ENCODE measurements around the gene ZBTB5. TPM values are rescaled to one million over a fixed set of nuclear protein-coding genes. Genes with fewer than 3 reads are reported as not detected.

ZBTB5 gene
- total RNA-seq, 1 experiment from 2014 or later = 17.2 TPM

DNA sequence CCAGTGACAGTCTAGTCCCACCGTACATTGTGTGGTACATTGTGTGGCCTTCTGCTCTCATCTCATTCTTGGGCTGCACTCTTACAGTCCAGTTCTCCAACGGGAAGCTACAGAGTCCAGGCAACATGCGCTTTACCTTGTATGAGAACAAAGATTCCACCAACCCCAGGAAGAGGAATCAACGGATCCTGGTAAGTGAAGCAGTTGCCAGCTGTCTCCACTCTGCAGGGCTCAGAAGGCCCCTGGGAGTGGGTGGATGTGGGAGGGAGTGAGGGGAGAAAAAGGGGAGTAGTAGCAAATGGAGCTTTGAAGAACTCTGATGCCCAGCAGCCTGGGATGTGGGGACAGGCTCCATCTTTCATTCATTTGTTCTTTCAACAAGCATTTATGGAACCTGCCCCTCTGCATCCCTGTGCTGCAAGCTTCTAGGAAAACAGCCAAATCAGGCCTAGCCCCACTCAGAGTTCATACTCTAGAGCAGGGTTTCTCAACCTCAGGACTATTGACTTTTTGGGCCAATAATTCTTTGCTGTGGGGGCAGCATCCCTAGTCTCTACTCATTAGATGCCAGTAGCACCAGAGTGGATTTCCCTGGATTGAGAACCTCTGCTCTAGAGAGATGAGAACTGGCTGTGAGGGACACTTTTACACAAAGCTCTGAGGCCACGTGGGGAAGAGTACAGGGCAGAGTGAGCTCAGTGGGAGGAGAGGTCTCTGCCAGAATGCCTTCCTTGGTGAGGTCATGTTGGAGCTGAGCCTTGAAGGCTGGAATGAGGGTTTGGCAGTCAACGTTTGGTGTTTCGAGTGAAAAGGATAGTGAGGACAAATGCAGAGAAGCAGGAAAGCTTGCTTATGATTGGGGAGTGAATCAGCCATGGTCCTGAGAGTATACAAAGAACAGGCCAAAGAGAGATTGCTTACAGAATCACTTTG, 21.6 kb upstream of the ZBTB5 start:
- intact Hi-C loops (cut with micrococcal nuclease; ENCODE audit: unreplicated experiment) = loop anchor here (10.0 kb wide), 3 partner anchors 98 to 918 kb away; no protein-coding TSS in a partner anchor
- BruUV-seq (replicated peaks) = TSS peak; percentile 39
- Histone ChIP-seq H3K4me3 (ENCODE audit: low read depth, low read length, poor library complexity, severe bottlenecking) (peak overlapping the region; percentile 76), H3K27me3 (replicated peaks; ENCODE audit: insufficient read depth, low read depth, low read length, poor library complexity) (no peaks in the 10 kb centered on the region), H3K9me3 (ENCODE audit: low read depth, low read length, poor library complexity, severe bottlenecking) (no peaks in the 10 kb centered on the region), H3K36me3 (ENCODE audit: insufficient read depth, low read length, poor library complexity, severe bottlenecking) (peaks cover 43% of the 10 kb centered on the region), H3K27ac (ENCODE audit: low read depth, low read length, poor library complexity, severe bottlenecking) (peak overlapping the region; percentile 83), H3K4me1 (ENCODE audit: insufficient read depth, low read length, poor library complexity, severe bottlenecking) (peaks cover 15% of the 10 kb centered on the region)
- CTCF ChIA-PET = no interaction called here
- POLR2A ChIA-PET (ENCODE audit: low non-redundant PET) = interaction anchor here (0.6 kb wide), 1 partner anchor 37 kb away, joined by 5 read pairs; no protein-coding TSS in a partner anchor
- no peak for TF ChIP-seq EZH2 (IDR thresholded peaks at IDR 0.05; ENCODE audit: borderline replicate concordance, low read depth, low read length, poor library complexity, severe bottlenecking)
- TF ChIP-seq, protein P1, sequence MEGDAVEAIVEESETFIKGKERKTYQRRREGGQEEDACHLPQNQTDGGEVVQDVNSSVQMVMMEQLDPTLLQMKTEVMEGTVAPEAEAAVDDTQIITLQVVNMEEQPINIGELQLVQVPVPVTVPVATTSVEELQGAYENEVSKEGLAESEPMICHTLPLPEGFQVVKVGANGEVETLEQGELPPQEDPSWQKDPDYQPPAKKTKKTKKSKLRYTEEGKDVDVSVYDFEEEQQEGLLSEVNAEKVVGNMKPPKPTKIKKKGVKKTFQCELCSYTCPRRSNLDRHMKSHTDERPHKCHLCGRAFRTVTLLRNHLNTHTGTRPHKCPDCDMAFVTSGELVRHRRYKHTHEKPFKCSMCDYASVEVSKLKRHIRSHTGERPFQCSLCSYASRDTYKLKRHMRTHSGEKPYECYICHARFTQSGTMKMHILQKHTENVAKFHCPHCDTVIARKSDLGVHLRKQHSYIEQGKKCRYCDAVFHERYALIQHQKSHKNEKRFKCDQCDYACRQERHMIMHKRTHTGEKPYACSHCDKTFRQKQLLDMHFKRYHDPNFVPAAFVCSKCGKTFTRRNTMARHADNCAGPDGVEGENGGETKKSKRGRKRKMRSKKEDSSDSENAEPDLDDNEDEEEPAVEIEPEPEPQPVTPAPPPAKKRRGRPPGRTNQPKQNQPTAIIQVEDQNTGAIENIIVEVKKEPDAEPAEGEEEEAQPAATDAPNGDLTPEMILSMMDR (conservative IDR thresholded peaks at IDR 0.05; ENCODE audit: low read depth, low read length) = no peak
- peak; percentile 32 for DNase-seq (ENCODE audit: low spot score)

DNA sequence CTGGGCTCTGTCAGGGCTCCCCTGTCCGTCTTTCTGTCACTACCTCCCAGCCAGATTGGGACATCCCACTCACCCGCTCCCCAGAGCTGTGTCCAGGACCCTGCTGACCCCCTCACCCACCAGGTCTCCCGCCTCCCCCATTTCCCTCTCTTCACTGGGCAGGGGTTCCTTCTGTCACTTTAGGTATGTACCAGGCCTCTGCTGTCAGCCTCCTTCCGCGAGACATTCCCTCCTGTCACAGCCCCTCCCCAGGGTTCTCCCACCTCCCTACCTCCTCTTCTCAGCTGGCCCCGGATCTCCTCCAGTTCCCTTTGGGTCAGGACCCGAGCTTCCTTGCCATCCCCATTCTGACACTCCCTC, 21.0 kb upstream of the ZBTB5 start:
- DNase-seq (ENCODE audit: low spot score) = no peak
- H3K4me3 ChIP-seq (ENCODE audit: low read depth, low read length, poor library complexity, severe bottlenecking) = peak overlapping the region; percentile 76
- peak overlapping the region; percentile 83 for H3K27ac ChIP-seq (ENCODE audit: low read depth, low read length, poor library complexity, severe bottlenecking)
- peaks cover 42% of the 10 kb centered on the region for H3K36me3 ChIP-seq (ENCODE audit: insufficient read depth, low read length, poor library complexity, severe bottlenecking)
- H3K9me3 ChIP-seq (ENCODE audit: low read depth, low read length, poor library complexity, severe bottlenecking) = no peaks in the 10 kb centered on the region
- BruUV-seq (replicated peaks) = no TSS peak
- POLR2A ChIA-PET (ENCODE audit: low non-redundant PET) = no interaction called here
- TF ChIP-seq, protein P1 (conservative IDR thresholded peaks at IDR 0.05; ENCODE audit: low read depth, low read length) = no peak
- no peak for TF ChIP-seq EZH2 (IDR thresholded peaks at IDR 0.05; ENCODE audit: borderline replicate concordance, low read depth, low read length, poor library complexity, severe bottlenecking)
- intact Hi-C loops (cut with micrococcal nuclease; ENCODE audit: unreplicated experiment) = loop anchor here (10.0 kb wide), 3 partner anchors 99 to 919 kb away; no protein-coding TSS in a partner anchor
- CTCF ChIA-PET = no interaction called here
- peaks cover 21% of the 10 kb centered on the region for H3K4me1 ChIP-seq (ENCODE audit: insufficient read depth, low read length, poor library complexity, severe bottlenecking)
- H3K27me3 ChIP-seq (replicated peaks; ENCODE audit: insufficient read depth, low read depth, low read length, poor library complexity) = no peaks in the 10 kb centered on the region

DNA sequence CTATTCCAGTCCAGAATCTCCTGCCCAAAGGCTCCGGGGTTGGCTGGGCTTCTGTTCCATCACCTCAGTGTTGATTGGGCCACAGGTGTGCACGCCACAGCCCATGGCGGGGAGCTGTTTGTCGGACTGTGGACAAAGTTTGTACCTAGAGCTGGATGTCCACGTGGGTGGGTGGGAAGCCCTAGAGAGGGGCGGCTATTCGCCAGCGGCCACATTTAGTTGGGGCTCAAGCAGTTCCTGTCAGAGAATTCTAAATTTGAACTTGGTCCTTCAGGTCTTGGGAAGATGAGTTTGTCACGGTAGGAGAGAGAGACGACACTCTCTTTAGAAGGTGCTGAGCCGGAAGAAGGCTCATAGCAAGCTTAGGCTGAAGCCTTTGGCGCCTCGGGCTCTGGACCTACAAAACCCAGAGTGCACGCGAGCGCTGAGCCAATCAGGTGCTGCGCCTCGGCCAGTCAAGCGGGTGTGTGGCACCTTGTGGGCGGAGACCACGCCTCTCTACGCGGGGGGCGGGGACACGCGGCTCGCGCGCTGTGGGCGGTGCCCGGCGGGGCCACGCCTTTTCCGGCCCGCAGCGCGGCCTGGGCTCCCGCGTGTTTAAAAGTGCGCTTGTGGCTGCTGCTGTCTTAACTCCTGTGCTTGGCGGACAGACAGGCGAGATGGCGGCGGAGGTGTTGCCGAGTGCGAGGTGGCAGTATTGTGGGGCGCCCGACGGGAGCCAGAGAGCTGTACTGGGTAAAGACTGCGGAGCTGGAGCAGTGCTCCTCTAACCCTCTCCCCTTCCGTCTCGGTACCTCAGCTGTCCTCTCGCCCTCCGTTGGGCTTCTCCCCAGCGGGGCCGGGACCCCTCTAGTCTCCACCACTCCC, 20.4 kb upstream of the ZBTB5 start, which contains the start of gene POLR1E:
Gene POLR1E (plus strand): TSS at position 560 of the 867 bp plus-strand sequence. CDS start 100 bp downstream, at position 660.
- intact Hi-C loops (cut with micrococcal nuclease; ENCODE audit: unreplicated experiment) = loop anchor here (10.0 kb wide), 3 partner anchors 99 to 919 kb away; no protein-coding TSS in a partner anchor
- Histone ChIP-seq H3K4me1 (ENCODE audit: insufficient read depth, low read length, poor library complexity, severe bottlenecking) (peaks cover 21% of the 10 kb centered on the region), H3K36me3 (ENCODE audit: insufficient read depth, low read length, poor library complexity, severe bottlenecking) (peaks cover 36% of the 10 kb centered on the region), H3K9me3 (ENCODE audit: low read depth, low read length, poor library complexity, severe bottlenecking) (no peaks in the 10 kb centered on the region), H3K27me3 (replicated peaks; ENCODE audit: insufficient read depth, low read depth, low read length, poor library complexity) (no peaks in the 10 kb centered on the region), H3K27ac (ENCODE audit: low read depth, low read length, poor library complexity, severe bottlenecking) (peak within 1 kb of the TSS; percentile 83), H3K4me3 (ENCODE audit: low read depth, low read length, poor library complexity, severe bottlenecking) (peak within 1 kb of the TSS; percentile 76)
- CTCF ChIA-PET = no interaction called here
- BruUV-seq (replicated peaks) = no TSS peak
- DNase-seq (ENCODE audit: low spot score) = peak; percentile 96
- POLR2A ChIA-PET (ENCODE audit: low non-redundant PET) = interaction anchor here (0.7 kb wide), 1 partner anchor 315 kb away, joined by 3 read pairs; no protein-coding TSS in a partner anchor
- no peak for TF ChIP-seq EZH2 (IDR thresholded peaks at IDR 0.05; ENCODE audit: borderline replicate concordance, low read depth, low read length, poor library complexity, severe bottlenecking)
- TF ChIP-seq, protein P1 (conservative IDR thresholded peaks at IDR 0.05; ENCODE audit: low read depth, low read length) = no peak

Measured in A673 (cell line).